ENCODE measurements around the gene SMYD4. TPM values are rescaled to one million over a fixed set of nuclear protein-coding genes. Genes with fewer than 3 reads are reported as not detected.

The SMYD4 gene
- total RNA-seq, 1 experiment from 2014 or later: 23.3 TPM

- intact Hi-C loops (cut with micrococcal nuclease; ENCODE audit: unreplicated experiment): no loop called here
- no peaks in the 10 kb centered on the region for H3F3A ChIP-seq (ENCODE audit: insufficient read depth, low read depth)
- no peak overlapping the region for H3K27ac ChIP-seq
- no peak overlapping the region for H3K4me3 ChIP-seq
- DNase-seq: no peak
- H2AFZ ChIP-seq: no peak overlapping the region
- no peaks in the 10 kb centered on the region for H3K36me3 ChIP-seq (ENCODE audit: low read depth)
- TF ChIP-seq EZH2 (IDR thresholded peaks at IDR 0.05; ENCODE audit: low read depth) (no peak), CTCF (conservative IDR thresholded peaks at IDR 0.05) (no peak)
- H3K27me3 ChIP-seq (ENCODE audit: insufficient read depth, low read depth): no peaks in the 10 kb centered on the region
- POLR2A ChIA-PET (ENCODE audit: unreplicated experiment): no interaction called here
- H3K4me2 ChIP-seq: no peak overlapping the region
- H3K79me2 ChIP-seq (ENCODE audit: low read depth): no peaks in the 10 kb centered on the region
- no TSS peak for BruUV-seq (replicated peaks)
- no peaks in the 10 kb centered on the region for H3K4me1 ChIP-seq (replicated peaks; ENCODE audit: insufficient read depth)
- no peaks in the 10 kb centered on the region for H3K9me2 ChIP-seq (ENCODE audit: insufficient read depth)
- no peaks in the 10 kb centered on the region for H3K9me3 ChIP-seq (ENCODE audit: insufficient read depth, low read depth)
- H4K20me1 ChIP-seq (ENCODE audit: insufficient read depth): no peaks in the 10 kb centered on the region; the same call in none of the 2 replicates
- CTCF ChIA-PET: interaction anchor here (0.6 kb wide), 1 partner anchor 70 kb away, joined by 3 read pairs; no protein-coding TSS in a partner anchor
These were observed 97.4 kb downstream of the SMYD4 start for GRCh38 chr17:1732241-1732832.

GRCh38 chr17:1731194-1731506 is 98.6 kb downstream of the SMYD4 start:
- H4K20me1 ChIP-seq (ENCODE audit: insufficient read depth): no peaks in the 10 kb centered on the region; the same call in none of the 2 replicates
- no peaks in the 10 kb centered on the region for H3K27me3 ChIP-seq (ENCODE audit: insufficient read depth, low read depth)
- H3F3A ChIP-seq (ENCODE audit: insufficient read depth, low read depth): no peaks in the 10 kb centered on the region
- TF ChIP-seq EZH2 (IDR thresholded peaks at IDR 0.05; ENCODE audit: low read depth) (no peak), CTCF (conservative IDR thresholded peaks at IDR 0.05) (no peak)
- ChIA-PET CTCF (no interaction called here), POLR2A (ENCODE audit: unreplicated experiment) (interaction anchor here (0.5 kb wide), 1 partner anchor 82 kb away, joined by 8 read pairs; no protein-coding TSS in a partner anchor)
- H3K4me2 ChIP-seq: no peak overlapping the region
- intact Hi-C loops (cut with micrococcal nuclease; ENCODE audit: unreplicated experiment): no loop called here
- no peaks in the 10 kb centered on the region for H3K4me1 ChIP-seq (replicated peaks; ENCODE audit: insufficient read depth)
- H3K36me3 ChIP-seq (ENCODE audit: low read depth): no peaks in the 10 kb centered on the region
- BruUV-seq (replicated peaks): no TSS peak
- DNase-seq: no peak
- H3K4me3 ChIP-seq: no peak overlapping the region
- H3K27ac ChIP-seq: no peak overlapping the region
- H3K79me2 ChIP-seq (ENCODE audit: low read depth): no peaks in the 10 kb centered on the region
- no peaks in the 10 kb centered on the region for H3K9me3 ChIP-seq (ENCODE audit: insufficient read depth, low read depth)
- no peaks in the 10 kb centered on the region for H3K9me2 ChIP-seq (ENCODE audit: insufficient read depth)
- H2AFZ ChIP-seq: no peak overlapping the region

- H3F3A ChIP-seq (ENCODE audit: insufficient read depth, low read depth): no peaks in the 10 kb centered on the region
- POLR2A ChIA-PET (ENCODE audit: unreplicated experiment): interaction anchor here (0.5 kb wide), 1 partner anchor 82 kb away, joined by 8 read pairs; no protein-coding TSS in a partner anchor
- no peaks in the 10 kb centered on the region for H3K9me2 ChIP-seq (ENCODE audit: insufficient read depth)
- H3K4me2 ChIP-seq: no peak overlapping the region
- H3K27ac ChIP-seq: no peak overlapping the region
- intact Hi-C loops (cut with micrococcal nuclease; ENCODE audit: unreplicated experiment): no loop called here
- peak in 1 of 2 experiments; percentile 54 for DNase-seq
- H4K20me1 ChIP-seq (ENCODE audit: insufficient read depth): no peaks in the 10 kb centered on the region; the same call in none of the 2 replicates
- H3K4me3 ChIP-seq: no peak overlapping the region
- peaks cover 3% of the 10 kb centered on the region; the same call in 1 of the 2 replicates for H3K79me2 ChIP-seq (ENCODE audit: low read depth)
- H2AFZ ChIP-seq: no peak overlapping the region
- CTCF ChIA-PET: interaction anchor here (0.8 kb wide), 1 partner anchor 99 kb away, joined by 7 read pairs; the partner anchor contains the start of genes RPA1 and SMYD4
- H3K36me3 ChIP-seq (ENCODE audit: low read depth): no peaks in the 10 kb centered on the region
- no peaks in the 10 kb centered on the region for H3K4me1 ChIP-seq (replicated peaks; ENCODE audit: insufficient read depth)
- H3K9me3 ChIP-seq (ENCODE audit: insufficient read depth, low read depth): no peaks in the 10 kb centered on the region
- no peaks in the 10 kb centered on the region for H3K27me3 ChIP-seq (ENCODE audit: insufficient read depth, low read depth)
- TF ChIP-seq EZH2 (IDR thresholded peaks at IDR 0.05; ENCODE audit: low read depth) (no peak), CTCF (conservative IDR thresholded peaks at IDR 0.05) (no peak)
- BruUV-seq (replicated peaks): no TSS peak
These were observed 99.1 kb downstream of the SMYD4 start for GRCh38 chr17:1730326-1731193.

Measured in PC-9 (cell line).